NCI-H1930 (cell line): ENCODE results near the gene PRR35.
A peak's percentile ranks its signal among the peaks of the same experiment; 100 is the strongest.

Experiments
- DNase-seq, 2 experiments: peaks; one replicate each; lab custom pipeline; 2025; lab: John Stamatoyannopoulos, UW

Gene PRR35

DNA sequence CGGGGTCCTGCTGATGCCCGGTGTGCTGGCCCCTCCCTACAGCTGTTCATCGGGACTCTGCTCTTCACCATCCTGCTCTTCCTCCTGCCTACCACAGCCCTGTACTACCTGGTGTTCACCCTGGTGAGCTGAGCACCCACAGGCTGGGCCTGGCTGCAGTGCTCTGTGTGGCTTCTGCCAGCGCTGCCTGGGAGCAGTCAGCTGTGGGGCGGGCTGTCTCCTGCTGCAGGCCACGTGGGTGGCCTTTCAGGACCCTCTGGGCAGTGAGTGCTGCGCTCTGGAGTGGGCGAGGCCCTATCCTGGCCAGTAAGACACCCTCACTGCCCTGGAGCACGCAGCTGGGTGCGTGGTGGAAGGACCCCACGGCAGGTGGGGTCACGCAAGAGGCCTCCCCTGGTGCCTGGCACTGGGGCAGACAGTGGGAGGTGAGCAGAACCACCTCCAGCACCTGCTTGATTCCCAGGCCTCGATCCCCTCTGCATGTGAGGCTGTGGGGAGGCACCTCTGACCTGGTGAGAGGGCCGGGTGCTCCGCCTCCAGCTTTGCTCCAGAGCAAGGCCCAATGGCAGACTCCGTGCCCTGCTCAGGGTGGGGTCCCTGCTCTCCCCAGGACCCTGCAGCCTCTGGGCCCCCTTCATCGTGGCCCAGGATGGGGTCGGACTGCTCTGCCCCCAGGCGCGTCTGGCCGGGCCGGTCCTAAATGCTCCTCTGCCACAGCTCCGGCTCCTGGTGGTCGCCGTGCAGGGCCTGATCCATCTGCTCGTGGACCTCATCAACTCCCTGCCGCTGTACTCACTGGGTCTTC is 20.1 kb downstream of the PRR35 start:
- no peak for DNase-seq

GRCh38 chr16:580946-581498 is 20.8 kb downstream of the PRR35 start:
- DNase-seq = no peak

DNA sequence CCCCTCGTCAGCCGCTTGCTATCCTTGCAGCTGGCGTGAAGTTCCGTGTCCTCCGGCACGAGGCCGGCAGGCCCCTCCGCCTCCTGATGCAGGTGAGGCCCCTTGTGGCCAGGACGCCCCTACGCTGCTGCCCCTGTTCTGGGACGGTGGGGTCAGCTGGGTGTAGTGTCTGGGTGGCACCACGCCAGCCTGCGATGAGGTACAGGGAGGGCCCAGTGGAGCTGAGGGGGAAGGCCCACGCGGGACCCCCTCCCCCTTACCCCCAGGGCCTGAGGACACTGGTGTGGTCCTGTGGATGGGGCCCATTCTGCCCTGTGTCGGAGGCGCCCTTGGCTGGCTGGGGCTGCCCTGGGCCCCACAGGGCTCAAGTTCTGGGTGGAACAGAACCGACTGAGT is 22.0 kb downstream of the PRR35 start:
- DNase-seq = no peak

- no peak for DNase-seq
Measured at GRCh38 chr16:582614-583331, 22.6 kb downstream of the PRR35 start.

- DNase-seq = peak; percentile 38 to 55
Measured at GRCh38 chr16:583470-583814, 23.2 kb downstream of the PRR35 start.

DNA sequence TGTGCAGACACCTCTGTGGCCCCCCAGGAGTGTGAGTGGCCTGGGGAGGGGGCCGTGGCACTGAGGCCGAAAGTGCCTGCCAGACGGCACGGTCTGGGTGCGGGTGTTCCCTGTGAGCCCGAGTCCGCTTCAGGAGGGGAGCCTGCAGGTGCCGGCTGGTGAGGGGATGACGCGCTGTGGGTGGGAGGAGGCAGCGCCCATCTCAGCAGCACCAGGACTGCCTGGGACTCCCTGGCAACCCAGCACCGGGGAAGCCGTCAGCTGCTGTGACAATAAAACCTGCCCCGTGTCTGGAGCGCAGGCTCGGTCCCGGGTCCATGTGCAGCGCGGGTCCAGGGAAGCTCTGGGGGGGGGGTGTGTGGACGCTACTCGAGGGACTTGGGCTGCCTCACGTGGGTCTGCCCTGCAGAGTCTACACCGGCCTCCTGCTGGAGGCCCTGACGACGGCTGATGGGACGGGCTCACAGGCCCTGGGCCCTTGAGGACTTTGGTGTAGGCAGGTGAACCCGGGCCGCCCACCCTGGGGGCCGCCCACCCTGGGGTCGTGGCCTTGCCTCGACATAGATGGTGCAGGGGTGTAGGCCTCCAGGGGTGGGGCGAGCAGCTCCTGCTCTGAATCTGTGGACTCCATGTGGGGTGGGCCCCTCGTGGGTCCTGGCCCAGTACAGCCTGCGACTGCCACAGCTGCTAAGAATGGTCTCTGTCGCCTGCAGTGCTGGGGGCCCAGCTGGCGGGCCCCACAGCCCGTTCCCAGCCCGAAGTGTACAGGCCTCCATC is 23.8 kb downstream of the PRR35 start:
- peak in 1 of 2 experiments; percentile 38 for DNase-seq

GRCh38 chr16:585351-585750 is 25.2 kb downstream of the PRR35 start:
- DNase-seq = peak; percentile 40 to 53

- DNase-seq = no peak
Measured at GRCh38 chr16:586047-586644, 26.0 kb downstream of the PRR35 start.

DNA sequence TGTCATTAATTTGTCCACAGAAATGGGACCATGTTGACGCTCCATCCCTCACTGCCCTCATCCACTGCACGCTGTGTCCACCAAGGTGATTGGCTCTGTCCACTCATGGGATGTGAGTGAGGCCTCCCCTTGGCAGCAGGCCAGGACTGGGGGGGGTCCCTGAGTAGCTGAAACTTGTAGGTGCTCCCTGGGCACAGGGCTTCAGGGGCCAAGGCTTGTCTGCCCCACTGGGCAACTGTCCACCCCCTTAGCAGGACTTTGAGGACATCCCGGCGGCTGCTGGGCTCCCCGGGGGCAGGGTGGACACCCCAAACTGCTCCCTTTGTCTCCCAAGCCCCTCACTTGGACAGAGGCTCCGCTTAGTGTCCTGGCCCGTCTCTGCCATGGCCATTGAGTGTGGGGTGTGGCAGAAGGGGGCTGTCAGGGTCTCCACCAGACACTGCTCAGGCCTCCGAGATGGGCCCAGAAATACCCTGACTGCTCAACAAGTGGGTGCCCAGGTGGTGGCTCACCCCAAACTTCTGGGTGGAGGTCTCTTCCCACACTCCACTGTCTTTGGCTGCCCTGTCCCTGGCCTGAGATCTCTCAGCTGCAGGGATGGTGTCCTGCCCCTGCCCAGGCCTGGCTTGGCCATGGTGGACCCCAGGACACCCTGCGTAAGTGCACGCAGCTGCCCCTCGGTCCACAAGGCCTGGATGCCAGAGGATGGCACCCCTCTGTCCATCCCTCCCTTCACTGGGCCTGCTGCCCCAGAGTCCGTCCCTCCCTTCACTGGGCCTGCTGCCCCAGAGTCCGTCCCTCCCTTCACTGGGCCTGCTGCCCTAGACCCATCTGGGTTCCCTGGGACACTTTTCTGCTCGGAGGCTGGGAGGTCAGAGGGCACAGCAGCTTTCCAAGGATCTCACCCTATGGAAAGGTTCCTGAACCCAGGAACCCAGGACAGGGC is 26.7 kb downstream of the PRR35 start:
- DNase-seq = no peak

GRCh38 chr16:588639-588888 is 28.4 kb downstream of the PRR35 start:
- DNase-seq = no peak

GRCh38 chr16:588889-589657 is 28.9 kb downstream of the PRR35 start:
- peak; percentile 93 to 96 for DNase-seq

GRCh38 chr16:589658-590187 is 29.5 kb downstream of the PRR35 start, which contains the start of gene RAB40C:
TSS of gene RAB40C (plus strand) at chr16:590066. CDS start at chr16:590292, 226 bp downstream.
- peak; percentile 97 to 98 for DNase-seq

GRCh38 chr16:590188-590814 is 30.1 kb downstream of the PRR35 start:
- DNase-seq = no peak

DNA sequence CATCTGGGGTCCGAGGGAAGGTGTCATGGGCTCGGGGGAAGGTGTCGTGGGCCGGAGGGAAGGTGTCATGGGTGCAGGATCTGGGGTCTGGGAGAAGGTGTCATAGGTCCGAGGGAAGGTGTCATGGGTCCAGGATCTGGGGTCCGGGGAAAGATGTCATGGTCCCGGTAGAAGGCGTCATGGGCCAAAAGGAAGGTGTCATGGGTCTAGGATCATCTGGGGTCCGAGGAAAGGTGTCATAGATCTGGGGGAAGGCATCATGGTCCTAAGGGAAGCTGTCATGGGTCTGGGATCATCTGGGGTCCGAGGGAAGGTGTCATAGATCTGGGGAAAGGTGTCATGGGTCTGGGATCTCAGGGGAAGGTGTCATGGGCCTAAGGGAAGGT is 30.6 kb downstream of the PRR35 start:
- DNase-seq = no peak

DNA sequence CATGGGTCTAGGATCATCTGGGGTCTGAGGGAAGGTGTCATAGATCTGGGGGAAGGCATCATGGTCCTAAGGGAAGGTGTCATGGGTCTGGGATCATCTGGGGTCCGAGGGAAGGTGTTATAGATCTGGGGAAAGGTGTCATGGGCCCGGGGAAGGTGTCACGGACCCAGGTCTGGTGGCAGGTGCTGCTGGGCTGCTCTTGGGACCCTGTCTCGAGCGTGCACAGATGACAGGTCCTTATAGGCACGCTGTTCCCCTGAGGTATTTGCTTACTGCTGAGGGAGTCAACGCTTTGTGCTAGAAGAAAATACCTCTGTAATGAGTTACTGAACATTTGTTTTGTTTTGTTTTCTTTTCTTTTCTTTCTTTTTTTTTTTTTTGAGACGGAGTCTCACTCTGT is 31.0 kb downstream of the PRR35 start:
- no peak for DNase-seq

DNA sequence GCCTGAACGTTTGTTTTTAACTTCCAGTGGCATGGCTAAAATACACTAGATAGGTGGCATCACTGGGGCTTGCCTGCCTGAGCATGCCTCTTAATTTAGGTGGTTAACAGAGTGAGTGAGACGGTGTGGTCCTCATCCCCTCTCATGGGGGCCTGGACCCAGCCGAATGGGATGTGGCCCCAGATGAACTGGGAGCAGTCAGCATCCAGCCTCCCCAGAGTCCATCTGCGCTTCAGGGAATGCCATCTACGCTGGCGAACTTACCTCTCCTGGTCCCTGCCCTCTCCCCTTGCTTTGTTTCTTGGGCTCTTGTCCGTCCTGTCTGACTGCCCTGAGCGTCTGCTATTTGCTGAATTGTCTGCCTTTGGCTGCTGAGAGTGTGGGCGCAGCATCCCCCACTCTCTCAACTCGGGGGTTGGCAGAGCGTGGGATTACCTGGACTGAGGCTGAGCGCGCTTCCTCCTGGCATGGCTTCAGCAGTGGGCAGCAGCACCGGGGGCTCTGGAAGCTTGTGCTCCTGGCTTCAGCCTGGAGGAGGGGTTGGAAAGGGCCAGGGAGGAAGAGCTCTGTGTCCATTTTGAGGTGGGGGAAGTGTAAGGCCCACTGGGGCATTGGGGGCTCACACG is 31.8 kb downstream of the PRR35 start:
- no peak for DNase-seq

- no peak for DNase-seq
Measured at GRCh38 chr16:592518-593306, 32.5 kb downstream of the PRR35 start.

GRCh38 chr16:593406-593805 is 33.2 kb downstream of the PRR35 start:
- DNase-seq = no peak
